HG03575 (cell line): ENCODE measurements around the gene ANKRD7.
A peak's percentile ranks its signal among the peaks of the same experiment; 100 is the strongest.
"Not testable (repeated sequence)": the region's sequence is repeated elsewhere in the genome, so short reads cannot be mapped to it uniquely, and the experiment has no call there.

Experiments
- ATAC-seq: cut with Tn5 transposase; IDR thresholded peaks from one replicate; pipeline ENCODE4 v1.9.1; 2021; ENCODE audit not compliant: unreplicated experiment, insufficient number of reproducible peaks, low FRiP score; ENCODE audit errors: extremely low read depth

The ANKRD7 gene

DNA sequence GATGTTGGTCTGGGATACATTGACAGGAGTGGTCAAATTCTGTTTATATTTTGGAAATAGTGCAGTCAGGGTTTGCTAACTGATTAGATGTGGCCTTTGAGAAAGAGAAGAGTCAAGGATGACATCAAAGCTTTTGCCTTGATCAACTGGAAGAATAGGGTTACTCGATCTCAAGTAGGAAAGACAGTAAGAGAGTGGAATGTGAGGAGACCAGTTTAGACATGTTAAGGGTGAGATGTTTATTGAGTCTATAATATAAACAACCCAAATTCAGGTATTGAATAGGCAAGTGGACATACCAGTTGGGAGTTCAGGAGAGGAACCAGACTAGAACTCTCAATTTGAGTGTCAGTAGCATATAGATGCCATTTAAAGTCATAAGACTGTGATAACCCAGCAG lies 1.9 kb upstream of the ANKRD7 start:
- ATAC-seq: no peak

DNA sequence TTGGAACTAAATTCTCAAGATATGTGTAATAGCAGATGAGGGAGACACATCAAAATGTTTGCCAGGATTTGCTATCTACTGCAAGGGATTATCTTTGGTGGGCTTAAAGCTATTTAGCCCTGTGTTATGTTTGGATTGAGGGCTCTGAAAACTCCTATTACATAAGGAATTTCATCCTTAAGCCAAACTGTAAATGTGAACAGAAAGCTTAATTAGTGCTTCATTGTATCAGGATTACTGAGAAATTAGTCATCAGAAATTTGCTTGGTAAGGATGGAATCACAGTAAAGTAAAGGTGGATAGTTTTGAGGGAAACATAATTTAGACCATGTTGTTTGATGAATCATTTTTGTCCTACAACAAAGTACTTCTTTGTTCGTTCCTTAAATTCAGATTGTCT lies 8.3 kb downstream of the ANKRD7 start:
- ATAC-seq: no peak

DNA sequence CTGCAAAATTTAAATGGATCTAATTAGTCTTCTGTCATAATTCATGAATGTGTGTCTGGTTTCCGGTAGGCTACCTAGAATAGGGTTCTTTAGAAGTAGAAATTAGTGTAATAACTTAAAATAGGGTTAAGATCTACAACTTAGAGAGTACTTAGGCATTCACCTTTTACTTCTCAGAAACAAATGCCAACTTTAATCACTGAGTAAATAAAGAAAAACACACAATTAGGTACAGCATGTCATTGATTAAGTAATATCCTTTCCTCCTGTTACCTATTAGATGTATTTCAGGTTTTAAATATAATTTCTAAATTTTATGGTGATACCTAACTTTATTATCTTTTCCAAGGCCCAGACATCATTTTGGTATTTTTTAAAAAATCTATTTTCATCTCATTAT lies 9.3 kb downstream of the ANKRD7 start:
- no peak for ATAC-seq

DNA sequence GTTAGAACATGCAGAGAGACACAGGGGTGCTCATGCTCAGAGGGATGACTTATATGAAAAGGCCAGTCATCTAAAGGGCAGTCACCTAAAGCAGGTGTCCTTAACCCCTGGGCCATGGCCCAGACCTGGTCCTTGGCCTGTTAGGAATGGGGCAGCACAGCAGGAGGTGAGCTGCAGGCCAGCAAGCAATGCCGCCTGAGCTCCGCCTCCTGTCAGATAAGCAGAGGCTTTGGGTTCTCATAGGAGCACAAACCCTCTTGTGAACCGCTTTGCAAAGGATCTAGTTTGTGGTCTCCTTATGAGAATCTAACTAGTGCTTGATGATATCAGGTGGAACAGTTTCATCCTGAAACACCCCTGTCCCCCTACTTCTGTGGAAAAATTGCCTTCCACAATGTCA lies 14.5 kb downstream of the ANKRD7 start:
- no peak for ATAC-seq

DNA sequence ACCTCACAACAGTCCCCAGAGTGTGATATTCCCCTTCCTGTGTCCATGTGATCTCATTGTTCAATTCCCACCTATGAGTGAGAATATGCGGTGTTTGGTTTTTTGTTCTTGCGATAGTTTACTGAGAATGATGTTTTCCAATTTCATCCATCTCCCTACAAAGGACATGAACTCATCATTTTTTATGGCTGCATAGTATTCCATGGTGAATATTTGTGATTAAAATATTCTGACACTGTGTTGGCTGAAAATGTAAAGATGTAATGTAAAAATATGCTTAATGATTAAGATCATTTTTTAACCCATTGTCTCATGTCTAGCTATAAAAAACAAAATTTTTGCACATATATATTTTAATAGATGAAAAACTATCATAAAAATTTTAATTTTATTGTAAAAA lies 15.8 kb downstream of the ANKRD7 start:
- ATAC-seq: not testable (repeated sequence)

DNA sequence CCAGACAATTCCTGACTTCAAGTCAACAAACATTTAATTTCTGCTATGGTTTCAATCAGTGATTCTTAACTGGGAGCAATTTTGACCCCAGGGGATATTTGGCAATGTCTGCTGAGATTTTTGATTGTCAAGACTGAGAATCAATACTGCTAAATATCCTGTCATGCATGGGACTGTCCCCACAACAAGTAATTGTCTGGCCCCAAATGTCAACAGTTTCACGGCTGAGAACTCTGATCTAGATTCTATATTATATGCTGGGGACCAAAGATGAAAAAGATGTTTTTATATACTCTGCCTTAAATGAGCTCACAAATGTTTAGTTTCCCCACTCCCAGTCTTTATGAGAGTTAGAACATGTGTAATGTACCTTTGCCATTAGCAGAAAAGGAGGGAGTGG lies 19.2 kb downstream of the ANKRD7 start:
- ATAC-seq: no peak

DNA sequence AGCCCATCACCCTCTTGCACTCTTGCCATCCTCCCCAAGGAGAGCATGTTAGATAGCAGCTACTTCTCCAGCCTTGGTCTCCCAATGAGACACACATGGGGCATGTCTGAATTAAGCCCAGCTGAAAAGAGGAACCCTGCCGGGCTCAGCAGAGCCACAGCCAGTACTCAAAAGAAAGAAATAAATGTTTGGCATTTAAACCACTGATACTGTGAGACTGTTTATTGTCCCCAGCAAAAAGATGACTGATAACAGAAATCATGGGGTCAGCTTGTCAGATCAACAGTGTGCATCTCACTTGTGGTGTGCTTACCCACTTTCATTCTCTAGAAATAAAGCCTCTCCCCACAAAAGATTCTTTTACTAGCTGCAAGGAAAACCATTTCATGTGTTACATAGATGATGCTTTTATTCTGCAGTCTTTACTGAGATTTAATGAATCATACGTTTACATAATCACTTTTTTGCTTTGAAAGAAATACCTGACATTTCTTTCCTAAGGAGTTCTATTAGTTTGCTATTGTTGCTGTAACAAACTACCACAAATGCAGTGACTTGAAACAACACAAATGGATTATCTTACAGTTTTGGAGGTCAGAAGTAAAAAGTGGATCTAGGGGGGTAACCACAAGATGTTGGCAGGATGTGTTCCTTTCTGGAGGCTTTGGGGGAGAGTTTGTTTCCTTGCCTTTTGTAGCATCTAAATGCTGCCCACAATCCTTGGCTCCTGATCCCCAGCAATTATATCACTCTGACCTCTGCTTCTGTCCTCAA lies 20.9 kb downstream of the ANKRD7 start:
- ATAC-seq: peak; percentile 64

DNA sequence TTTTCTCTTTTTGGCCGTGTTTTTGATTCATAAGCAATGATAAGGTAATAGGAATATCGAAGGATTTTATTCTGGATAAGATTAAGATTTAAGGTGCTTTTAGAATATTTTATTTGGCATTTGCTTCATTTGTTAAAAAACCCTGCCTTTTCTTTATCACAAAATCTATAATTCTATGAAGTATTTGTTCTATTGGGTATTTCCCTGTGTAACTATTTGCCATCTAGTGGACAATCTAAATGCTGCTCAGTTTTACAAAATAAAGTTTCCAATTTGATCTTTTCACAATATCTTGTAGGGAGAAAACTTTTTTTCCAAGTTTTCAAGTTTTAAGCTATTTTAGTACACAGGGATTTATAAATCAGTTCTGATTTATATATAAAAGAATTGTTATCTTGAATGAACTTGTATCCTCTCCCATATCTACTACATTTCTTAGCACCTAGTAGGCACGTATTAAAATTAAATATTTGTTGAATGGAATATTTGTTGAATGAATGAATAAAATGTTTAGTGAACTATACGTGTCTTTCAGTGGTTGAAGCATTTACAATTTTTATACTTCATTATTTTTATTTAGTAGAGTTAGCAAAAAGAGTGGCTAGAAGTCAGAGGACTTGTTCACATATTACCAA lies 26.5 kb downstream of the ANKRD7 start:
- no peak for ATAC-seq

DNA sequence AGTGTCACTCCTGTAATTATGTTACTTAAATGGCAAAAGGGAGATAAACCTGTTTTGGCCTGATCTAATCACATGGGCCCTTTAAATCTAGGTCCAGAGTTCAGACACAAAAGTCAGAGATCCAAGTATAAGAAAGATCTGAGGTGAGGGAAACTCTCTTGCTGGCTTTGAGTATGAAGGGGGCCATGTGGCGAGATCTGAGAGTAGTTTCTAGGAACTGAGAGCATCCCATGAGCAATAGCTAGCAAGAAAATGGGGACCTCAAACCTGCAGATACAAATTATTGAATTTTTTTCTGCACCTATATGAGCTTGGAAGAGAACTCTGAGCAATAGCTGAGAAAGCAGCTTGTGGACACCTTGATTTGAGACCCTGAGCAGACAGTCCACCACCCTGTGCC lies 27.6 kb downstream of the ANKRD7 start:
- ATAC-seq: peak; percentile 61

DNA sequence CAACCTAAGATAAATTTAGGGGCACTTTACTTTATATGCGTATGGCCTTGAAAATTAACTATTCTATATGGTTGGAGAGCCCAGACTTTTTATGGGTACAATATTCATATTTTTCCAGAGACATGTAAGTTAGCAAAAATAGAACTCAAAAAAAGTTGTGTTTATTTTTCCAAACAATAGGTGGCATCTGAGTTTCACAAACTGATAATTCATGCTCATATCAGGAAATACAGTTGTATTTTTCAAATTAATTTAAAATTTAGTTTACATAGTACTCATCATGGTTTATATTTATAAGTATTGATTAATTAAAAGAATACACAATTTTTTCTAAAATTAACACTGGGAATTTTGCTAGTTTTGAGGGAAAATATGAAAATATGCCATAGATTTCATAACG lies 34.6 kb downstream of the ANKRD7 start:
- no peak for ATAC-seq

DNA sequence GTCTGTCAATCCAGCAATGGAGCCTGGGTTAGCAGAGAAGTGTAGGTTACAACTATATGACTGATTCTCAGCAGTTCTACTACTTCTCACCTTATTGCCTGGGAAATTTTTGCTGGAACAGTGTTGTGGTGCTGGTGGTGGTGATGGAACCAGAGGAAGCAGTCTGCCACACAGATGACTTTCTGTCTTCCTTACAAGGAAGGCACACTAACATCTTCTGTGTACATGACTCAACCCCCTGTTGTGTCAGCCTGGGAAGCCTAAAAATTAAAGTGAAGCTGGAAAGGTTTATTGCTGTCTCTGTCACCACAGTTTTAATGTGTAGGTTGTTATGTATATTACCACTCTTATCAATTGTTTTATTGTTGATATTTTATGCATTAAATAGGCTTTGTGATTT lies 40.3 kb downstream of the ANKRD7 start:
- ATAC-seq: no peak

DNA sequence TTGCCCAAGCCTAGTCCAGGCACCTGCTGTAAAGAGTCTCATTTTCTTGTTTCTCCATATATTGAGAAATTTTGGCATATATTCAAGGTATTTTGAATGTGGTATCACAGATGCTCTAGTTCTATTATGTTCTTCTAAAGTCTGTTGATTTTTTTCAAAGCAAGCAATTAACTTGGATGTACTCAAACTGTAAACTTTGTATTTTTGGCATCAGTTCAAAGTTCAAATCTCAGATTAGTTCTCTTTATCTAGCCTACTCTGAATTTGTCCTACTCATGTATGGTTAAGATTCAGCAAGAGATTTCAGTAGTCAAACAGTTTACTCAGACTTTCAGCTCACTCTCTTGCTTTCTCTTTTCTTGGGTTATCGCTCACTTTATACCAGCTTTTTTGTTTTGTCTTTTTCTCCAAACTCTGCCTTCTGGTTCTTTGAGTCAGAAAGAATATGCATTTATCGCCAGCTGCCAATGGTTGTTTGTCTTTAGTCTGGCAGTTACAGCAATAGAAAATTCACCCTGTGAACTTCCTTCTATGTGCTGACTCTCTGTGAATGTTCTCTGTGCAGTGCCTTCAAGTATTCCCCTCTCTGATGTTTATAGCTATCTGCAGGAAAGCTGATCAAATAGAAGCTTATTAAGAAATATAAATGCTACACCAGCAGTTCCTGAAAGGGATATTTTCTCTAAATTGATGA lies 56.0 kb downstream of the ANKRD7 start:
- no peak for ATAC-seq

DNA sequence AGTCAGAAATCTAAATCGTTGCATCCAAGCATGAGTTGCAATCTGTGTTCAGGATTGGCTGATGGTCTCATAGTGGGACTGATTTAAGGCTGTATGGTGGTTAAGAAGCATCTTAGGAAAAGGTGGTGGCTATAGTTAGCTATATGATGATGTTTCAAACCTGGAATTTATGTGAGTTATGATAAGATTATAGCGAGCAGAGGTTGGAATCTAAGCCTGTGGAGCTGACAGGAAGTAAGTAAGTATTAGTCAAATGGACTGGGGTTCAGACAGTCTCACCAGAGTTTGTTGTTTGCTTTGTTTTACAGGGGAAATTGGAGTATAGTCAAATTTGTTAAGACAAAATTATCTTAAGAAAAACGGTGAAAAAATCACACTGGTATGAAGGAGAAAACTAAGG lies 56.7 kb downstream of the ANKRD7 start:
- no peak for ATAC-seq

DNA sequence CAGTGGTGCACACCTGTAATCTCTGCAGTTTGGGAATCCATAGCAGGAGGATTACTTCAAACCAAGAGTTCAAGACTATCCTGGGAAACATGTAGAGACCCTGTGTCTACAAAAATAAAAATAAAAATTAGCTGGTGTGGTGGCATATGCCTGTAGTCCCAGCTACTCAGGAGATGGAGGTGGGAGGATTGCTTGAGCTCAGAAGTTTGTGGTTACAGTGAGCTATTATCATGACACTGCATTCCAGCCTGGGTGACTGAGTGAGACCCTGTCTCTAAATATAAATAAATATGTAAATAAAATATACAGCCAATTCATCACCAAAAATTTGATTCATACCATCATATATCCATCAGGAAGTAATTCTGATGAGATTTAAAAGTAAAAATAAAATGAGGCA lies 60.9 kb downstream of the ANKRD7 start:
- ATAC-seq: no peak

DNA sequence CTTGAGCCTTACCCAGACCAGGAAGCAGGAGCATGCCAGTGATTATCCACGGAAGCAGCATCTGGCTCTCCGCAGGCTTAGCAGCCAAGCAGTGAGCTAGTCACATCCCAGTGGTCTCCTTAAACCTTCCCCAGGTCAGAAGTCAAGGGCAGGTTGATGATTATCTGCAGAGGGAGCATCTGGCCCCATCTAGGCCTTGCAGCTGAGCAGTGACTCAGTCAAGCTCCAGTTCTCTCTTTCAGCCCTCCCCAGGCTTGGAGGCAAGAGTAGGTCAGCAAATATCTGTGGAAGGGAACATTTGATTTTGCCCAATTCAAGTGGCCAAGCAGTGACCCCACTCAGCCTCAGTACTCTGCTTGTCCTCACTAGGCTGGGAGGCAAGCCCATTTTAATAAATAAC lies 61.6 kb downstream of the ANKRD7 start:
- no peak for ATAC-seq

DNA sequence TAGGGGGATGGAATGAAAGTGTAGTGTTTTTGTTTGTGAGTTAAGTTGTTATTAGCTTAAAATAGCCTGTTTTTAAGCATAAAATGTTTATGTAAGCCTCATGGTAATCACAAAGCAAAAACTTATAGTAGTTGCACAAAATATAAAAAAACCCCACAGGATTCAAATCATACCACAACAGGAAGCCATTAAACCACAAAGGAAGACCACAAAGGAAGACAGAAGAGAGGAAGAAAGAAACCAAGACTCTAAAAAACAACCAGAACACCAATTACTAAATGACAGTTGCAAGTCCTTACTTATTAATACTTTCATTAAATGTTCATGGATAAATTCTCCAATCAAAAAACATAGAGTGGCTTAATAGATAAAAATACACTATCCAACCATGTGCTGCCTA lies 63.6 kb downstream of the ANKRD7 start:
- ATAC-seq: peak; percentile 76

DNA sequence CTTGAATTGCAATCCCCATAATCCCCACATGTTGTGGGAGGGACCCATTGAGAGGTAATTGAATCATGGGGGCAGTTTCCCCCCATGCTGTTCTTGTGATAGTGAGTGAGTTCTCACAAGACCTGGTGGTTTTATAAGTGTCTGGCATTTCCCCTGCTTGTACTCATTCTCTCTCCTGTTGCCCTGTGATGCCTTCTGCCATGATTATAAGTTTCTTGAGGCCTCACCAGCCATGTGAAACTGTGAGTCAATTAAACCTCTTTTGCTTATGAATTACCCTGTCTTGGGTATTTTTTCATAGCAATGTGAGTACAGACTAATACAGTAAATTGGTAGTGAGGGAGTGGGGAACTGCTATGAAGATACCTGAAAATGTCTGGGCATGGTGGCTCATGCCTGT lies 65.0 kb downstream of the ANKRD7 start:
- ATAC-seq: no peak
